GM19035 (cell line): ENCODE measurements around the gene IDI2.
"Not testable (repeated sequence)": the region's sequence is repeated elsewhere in the genome, so short reads cannot be mapped to it uniquely, and the experiment has no call there.

Experiments
- ATAC-seq: cut with Tn5 transposase; IDR thresholded peaks from one replicate; pipeline ENCODE4 v1.9.1; 2021; ENCODE audit not compliant: unreplicated experiment

IDI2 gene

DNA sequence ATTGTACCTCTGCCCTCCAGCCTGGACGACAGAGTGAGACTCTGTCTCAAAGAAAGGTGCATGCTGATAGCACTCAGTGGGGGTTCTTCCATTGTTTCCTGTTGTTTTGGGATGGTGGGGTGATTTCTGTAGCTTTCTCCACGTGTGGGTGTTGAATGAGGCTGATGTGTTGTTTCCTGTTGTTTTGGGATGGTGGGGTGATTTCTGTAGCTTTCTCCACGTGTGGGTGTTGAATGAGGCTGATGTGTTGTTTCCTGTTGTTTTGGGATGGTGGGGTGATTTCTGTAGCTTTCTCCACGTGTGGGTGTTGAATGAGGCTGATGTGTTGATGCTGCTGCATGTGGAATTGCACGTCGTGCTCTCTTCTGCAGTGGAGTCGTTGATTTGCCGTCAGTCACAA, 15.7 kb downstream of the IDI2 start:
- not testable (repeated sequence) for ATAC-seq

DNA sequence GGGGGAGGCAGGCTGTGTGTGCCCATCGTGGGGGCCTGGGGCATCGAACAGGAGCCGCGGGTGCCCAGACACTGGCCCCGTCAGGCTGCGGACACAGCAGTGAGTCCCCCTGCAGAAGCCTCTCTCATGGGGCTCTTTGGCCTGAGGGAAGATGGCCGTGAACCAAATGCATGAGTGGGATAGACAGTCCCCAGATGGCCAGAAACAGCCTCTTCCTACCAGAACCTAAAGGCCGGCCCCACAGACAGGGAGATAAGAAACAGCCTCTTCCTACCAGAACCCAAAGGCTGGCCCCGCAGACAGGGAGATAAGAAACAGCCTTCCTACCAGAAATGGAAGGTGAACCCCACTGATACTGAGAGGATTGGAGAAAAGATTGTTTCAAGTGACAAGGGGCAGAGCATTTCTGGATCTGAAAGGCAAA, 16.6 kb downstream of the IDI2 start:
- no peak for ATAC-seq

DNA sequence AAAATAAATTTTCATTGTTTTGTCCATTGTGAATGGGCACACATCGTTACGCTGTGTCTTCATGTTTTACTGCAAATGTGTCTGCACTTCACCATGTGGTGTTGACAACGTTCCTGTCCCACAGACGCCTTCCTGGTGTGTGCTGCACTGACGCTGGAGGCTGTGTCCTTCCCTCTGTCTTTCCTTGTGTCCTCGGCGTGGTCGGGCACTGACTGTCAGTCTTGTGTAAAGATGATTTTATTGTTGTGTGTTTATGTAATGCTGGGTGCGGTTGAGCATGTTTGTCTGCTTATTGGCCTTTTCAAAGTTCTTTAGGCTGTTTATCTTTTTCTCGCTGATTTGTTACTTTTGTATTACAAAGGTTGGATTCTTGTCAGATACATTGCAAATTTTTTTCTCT, 18.1 kb downstream of the IDI2 start:
- ATAC-seq: no peak

DNA sequence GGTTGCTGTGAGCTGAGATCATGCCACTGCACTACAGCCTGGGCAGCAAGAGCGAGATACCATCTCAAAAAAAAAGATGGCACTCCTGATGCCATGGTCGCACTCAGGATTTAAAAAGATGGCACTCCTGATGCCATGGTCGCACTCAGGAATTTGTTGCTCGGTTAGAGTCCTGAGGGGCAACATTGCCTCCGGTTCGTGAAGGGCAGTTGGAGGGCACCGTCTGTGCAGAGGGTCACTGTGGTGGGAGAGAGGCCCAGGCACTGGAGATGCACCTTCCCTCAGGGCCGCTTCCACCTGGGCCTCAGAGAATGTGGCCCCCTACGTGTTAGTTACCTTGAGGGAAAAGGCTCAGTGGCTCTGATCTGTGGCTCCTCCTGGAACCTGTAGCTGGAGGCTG, 19.1 kb downstream of the IDI2 start:
- no peak for ATAC-seq

DNA sequence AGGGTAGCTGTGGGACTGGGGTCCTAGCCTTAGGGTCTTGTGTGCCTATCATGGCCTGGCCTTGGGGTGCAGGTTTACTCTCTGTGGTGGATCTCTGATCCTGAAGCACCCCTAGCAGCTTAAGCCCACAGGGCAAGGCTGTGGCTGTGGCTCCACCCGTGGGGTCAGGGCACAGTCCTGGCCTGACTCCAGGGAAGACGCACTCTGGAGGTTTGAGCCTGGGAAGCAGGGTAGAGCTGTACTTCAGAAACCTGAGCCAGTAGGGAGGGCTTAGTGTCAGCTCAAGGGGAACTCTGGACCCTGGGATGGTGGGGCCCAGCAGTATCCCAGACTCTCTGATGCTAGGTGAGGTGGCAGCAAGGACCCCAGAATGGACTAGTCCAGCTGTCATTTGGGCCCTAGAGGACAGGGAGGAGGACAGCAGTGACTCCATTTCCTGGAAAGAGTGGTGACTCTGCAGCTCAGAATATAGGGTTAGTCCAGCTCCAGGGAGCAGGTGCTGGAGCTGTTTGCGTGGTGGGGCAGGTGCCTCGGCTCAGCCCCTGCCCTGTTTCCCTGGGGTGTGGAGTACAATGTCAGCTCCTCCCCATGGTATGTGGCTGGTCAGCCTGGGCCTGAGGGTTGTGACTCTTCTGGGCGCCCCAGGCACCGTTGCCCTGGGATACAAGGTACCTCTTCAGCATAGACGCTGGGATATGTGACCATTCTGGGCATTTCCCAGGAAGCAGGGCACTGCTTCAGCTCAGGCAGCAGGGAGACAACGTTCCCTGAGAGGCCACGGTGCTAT, 21.6 kb downstream of the IDI2 start:
- ATAC-seq: no peak

DNA sequence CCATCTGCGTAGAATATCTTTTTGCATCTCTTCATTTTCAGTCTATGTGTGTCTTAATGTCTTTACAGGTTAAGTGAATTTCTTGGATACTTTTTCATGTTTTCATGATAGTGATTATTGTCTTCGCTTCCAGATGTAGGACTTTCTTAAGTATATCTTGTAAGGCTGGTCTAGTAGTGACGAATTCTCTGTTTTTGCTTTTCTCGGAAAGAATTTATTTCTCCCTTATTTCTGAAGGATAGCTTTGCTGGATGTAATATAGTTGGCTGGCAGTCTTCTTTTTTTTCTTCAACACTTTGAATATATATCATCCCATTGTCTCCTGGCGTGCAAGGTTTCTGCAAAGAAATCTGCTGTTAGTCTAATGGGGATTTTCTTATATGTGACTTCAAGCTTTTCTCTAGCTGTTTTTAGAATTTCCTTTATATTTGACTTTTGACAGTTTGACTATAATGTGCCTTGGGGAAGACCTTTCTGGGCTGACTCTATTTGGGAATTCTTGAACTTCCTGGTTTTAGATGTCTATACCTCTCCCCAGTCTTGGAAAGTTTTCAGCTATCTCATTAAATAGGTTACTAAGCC, 23.1 kb downstream of the IDI2 start:
- no peak for ATAC-seq

DNA sequence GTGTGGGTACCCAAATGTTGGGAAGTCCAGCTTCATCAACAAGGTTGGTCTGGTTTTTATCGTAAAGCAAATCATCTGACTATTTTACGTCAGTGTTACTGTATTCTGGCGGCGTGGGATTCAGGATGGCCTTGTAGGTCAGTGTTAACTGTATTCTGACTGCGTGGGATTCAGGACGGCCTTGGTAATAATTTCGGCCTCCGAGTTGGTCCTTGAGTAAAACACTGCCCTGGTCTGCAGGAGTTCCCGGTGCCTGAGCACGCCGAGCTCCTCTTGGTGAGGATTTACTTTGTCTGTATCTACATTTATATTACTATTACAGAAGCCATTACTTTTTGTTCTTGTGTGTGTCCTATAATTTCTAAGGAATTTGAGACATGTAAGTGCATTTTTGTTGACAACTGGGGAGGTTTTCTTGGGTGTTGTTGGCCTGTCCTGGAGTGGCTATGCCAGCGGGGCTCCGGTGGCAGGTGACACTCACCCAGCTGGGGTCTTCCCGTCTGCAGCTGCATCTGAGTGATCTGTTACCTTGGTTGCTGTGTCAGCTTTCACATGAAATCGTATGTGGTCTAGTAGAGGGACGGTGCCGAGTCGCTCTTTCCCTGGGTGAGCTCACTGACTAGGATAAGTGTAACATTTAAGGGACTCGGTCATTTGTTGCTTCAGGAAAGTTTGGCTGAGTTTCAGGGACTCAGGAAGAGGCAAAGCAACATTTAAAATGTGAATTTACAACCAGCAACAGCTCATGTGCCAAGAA, 28.2 kb downstream of the IDI2 start:
- no peak for ATAC-seq

DNA sequence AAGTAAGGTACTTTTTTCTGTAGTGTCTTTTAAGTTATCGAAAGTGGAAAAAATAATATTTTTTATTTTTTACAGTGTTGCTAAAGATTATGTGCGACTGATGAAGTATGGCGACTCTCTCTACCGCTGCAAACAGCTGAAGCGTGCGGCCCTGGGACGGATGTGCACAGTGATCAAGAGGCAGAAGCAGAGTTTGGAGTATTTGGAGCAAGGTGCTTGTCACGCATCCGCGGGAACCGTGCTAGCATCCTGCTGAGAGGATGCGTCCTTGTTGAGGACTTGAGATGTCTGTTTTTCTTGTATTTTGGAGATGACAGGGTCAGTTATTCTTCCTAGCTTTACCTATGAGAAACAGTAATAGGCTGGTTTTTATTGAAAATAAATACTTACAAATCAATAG, 29.6 kb downstream of the IDI2 start:
- no peak for ATAC-seq

DNA sequence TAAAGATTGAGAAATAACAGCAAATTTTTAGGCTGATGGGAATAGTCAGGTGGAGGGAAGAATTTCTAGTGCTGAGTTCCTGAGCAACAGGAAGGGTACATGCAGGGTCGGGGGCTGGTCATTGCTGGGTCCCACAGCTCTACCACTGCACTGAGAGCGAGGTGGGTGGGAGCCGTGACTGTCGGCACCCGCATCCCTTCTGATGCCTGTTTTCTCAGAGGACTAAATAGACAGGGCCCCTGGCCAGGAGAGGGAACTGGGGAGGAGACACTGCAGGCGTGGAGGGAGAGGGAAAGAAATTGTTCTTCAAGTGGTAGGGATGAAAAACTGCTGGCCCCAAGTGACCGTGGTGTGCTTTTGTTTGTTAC, 30.1 kb downstream of the IDI2 start:
- no peak for ATAC-seq

DNA sequence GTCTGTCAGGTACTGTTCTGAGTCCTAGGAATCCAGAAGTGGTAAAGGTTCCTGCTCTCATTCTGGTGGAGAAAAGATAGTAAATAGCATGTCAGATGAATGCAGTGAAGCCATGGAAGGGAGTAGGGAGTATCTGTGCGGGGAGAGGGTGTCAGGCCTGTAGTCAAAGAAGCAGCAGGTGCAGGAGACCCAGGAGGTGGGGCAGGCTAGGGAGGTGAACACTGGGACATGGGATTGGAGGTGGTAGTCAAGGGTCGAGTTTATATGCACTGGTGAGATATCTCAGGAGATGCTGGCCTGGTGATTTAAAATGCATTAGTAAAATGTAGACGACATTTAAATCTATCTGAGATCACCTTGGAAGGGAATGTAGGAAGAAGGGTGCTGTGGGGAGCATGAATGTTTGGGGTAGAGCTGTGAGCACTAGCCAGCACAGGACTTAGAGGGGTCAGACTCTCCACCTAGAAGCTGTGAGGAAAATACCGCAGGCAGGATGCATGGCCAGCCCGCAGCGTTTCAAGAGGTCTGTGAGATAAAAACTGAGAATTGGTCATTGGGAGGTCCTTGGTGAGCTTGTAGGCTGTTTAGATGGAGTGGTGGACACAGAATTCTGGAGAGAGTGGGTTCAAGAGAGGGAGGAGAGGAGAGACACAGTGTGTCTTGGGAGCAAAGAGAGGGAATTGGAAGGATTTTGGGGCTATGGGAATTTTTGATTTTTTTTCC, 30.7 kb downstream of the IDI2 start:
- no peak for ATAC-seq

DNA sequence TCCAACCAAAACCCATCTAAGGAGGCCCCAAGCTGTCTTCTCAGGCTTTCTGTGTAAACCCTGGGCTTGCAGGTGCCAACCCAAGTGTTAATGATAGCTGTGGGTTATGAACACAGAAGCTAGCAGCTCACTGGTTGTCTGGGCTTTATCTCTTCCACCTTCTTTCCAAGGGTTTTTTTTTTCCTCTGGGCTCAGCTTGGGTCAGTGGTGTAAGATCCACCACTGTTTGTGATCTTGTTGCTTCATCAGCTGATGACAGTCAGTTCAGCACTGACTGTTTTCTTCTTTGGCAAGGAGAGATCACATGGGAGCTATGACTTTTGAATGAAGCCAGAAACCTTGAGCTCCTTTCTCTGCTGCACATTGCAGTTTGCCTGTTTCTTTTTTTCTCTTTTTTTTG, 32.8 kb downstream of the IDI2 start:
- ATAC-seq: no peak

DNA sequence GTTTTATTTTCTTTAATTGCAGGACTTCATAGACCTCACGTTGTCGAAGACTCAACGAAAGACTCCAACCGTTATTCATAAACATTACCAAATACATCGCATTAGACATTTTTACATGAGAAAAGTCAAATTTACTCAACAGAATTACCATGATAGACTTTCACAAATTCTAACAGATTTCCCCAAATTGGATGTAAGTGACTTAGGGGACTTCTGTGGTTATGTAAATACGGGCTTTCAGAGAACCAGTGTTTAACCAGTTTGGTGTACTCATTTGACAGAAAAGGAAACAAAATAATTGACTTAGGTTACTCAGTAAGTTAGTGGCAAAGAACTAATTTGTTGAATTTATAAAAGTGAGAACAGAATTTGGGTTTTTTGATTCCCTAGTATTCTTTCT, 33.2 kb downstream of the IDI2 start:
- no peak for ATAC-seq

DNA sequence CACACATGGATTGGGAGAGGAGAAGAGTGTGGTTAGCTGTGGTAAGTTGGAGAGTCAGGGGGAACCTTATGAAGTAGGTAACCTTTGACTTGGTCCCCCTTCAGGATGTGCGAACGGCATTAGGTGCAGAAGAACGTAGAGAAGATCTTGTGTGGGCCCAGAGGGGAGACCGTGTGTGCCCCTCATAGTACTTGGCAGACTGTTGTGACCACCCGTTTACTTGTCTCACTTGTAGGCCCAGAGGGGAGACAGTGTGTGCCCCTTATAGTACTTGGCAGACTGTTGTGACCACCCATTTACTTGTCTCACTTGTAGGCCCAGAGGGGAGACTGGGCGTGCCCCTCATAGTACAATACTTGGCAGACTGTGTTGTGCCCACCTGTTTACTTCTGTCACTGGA, 34.9 kb downstream of the IDI2 start:
- no peak for ATAC-seq

DNA sequence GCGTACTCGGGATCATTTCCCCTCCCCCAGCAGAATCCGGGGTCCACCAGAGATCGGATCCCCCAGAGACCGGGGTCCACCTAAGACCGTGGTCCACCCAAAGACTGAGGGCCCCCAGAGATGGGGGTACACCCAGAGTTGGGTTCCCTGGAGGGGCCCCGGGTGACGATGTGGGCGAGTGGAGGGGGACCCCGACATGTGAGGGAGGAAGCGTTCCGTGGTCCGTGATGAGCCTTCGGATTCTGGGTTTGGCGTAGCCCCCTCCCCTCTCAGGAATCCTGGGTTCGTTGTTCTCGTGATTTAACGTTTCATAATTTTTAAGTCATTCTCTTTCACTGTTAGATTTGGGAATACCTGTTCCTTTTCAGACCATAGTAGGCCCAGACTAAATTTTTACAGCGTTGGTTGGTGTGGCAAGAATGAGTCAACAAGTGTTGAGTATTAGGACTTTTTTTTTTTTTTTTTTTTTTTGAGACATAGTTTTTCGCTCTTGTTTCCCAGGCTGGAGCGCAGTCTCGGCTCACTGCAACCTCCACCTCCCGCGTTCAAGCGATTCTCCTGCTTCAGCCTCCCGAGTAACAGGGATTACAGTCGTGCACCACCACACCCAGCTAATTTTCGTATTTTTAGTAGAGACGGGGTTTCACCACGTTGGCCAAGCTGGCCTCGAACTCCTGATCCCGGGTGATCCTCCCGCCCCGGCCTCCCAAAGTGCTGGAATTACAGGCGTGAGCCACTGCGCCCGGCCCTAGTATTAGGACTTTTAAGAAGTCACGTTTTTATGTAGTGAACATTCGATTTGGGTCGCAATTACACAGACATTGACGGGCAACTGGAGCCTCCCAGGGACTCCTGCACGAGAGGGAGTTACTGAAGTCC, 36.8 kb downstream of the IDI2 start:
- peak; percentile 11 for ATAC-seq

DNA sequence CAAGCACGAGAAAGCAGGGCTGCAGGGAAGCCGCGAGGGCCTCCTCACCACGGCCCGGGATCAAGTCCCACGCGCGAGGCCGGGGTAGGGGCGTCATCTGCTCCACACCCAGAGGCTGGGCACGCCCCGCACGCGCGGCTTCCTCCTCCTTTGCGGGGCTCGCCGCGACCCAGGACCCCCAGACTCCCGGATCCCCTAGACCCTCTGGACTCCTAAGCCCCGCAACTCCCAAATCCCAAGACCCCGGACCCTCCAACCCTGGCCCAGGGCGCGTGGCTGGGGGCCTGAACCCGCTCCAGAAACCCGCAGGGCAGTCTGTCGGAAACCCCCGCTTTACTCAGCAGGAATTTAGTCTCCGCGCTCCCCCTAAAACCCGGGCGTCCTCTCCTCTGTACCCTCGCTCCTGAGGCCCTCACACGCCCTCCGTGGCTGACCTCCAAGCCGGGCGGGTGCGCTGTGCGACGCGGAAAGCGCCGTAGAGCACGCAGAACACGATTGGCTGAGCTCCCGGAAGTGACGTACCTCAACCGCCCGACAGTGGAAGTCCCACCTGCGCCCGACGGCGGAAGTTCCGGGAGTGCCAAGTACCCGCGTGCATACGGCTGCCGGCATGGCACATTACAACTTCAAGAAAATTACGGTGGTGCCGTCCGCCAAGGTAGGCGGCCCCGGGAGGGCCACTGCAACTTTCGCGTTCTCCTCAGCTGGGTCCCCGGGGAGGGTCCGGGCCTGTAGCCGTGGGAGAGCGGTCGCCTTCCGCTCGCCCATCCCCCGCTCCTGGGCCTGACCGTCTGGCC, 37.6 kb downstream of the IDI2 start, which contains the start of gene GTPBP4:
GTPBP4 (plus strand) TSS at position 565 of the 797 bp plus-strand sequence; CDS start at position 611, 46 bp downstream.
- ATAC-seq: peak; percentile 96

DNA sequence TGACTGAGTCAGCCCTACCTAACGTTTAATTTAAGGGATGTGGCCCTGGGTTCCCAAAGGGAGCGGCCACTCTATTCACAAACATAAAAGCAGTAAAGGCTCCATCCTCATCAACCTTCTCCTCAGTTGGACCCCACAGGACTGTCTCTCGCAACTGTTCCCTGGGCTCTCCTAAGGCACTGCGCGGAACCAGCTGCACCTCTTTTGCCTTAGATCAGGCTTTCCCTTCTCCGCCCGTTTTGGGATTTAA, 38.1 kb downstream of the IDI2 start:
- ATAC-seq: no peak

DNA sequence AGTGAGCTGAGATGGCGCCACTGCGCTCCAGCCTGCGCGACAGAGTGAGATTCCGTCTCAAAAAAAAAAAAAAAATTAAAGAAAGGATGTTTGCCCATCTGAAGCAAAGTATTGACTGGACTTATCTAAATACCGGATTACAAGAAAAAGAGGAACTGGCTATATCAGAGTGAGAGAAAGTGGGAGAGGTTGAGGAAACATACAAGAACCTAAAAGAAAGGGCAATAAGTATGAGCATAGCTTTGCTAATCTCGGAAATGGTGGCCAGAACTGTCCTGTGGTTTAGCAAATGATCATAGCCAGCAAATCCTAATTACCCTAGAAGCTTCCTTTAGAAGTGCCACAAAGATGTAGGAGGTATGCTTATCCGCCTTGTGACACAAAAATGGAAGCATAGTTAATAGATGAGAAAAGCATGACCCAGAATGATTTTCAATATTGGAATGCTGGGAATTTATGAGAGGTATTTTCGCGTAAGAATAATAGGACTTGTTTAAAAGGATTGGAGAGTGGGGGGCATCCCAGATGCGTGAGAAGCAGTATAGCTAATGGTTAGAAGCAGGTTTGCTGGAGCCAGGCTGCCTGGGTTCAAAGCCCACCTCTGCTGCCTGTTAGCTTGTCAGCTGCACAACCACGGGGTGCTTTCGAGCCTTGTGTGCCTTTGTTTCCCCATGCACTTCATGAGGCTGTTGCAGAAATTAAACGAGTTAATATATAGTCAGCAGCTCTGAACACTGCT, 38.6 kb downstream of the IDI2 start:
- ATAC-seq: no peak

DNA sequence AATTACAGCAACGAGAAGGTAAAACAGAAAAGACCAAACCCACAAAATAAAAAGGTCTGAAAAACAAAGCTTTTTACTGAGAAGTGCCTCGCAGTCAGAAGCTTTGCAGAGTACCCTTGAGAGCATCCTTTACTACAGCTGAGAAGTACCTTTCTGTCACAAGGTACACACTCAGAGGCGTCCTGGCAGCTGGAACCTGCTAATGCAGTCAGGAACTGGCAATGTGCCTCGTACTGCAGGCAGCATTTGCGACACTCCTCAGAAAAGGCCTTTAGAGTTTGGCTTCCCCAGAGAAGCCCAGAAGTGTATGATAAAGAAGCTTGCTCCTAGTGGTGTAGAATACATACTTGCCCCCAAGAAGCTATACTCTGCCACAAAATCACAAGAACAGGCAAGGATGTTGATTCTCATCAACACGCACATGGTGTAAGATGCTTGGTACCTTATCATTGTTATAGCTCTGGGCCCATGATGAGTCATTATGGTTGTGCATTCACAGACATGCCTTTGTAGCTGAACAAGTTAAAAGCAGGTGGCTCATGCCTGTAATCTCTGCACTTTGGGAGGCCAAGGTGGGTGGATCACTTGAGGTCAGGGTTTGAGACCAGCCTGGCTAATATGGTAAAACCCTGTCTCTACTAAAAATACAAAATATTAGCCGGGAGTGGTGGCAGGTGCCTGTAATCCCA, 39.4 kb downstream of the IDI2 start:
- ATAC-seq: no peak

DNA sequence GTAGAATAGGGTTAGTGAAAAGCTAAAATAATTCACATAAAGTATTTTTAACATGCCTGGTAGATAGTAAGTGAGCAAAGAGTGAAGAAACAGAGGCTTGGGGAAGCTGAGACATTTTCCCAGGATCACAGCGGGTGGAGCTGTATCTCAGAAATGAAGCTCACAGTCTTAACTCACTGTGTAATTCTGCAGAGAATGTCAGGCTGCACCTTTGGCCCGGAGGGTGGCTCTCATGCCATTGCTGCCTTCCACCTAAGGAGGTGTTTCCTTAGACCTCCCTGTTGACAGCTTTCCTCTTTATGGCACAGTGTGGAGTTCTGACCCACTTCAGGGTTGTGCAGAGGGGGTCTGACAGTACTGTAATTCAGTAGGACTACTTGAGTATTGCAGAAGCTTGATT, 40.3 kb downstream of the IDI2 start:
- no peak for ATAC-seq
